GM12878 (cell line): ENCODE measurements around the gene ADAM30. TPM values are rescaled to one million over a fixed set of nuclear protein-coding genes. Genes with fewer than 3 reads are reported as not detected.

Experiments used
- ATAC-seq: fragments of 200-7000 bp; cut with Tn5 transposase; 3 replicates; pipeline ENCODE4 v1.9.1; 2020; ENCODE audit warnings: mild to moderate bottlenecking, moderate library complexity
- BruUV-seq: library from RNA; stranded (reverse); fragments of 400-500 nt; replicated peaks from 2 replicates; lab custom pipeline; 2021; lab: Mats Ljungman, UMichigan
- CTCF ChIA-PET: fragments of 300-600 bp; sonication (Branson Sonifier 250); formaldehyde crosslinking; extraction: SDS; loops from one replicate; lab custom pipeline; 2021; ENCODE audit warnings: inconsistent platforms; lab: Yijun Ruan, JAX
- POLR2A ChIA-PET: fragments of 350-600 bp; formaldehyde crosslinking; extraction: SDS; loops from one replicate; lab custom pipeline; 2021; ENCODE audit warnings: inconsistent platforms; lab: Charles Lee
- RAD21 ChIA-PET: fragments of 300-600 bp; sonication (Branson Sonifier 250); formaldehyde crosslinking; loops from one replicate; lab custom pipeline; 2023; ENCODE audit warnings: antibody characterized with exemption; ENCODE audit not compliant: unreplicated experiment; lab: Charles Lee
- SMC1A ChIA-PET: fragments of 300-600 bp; sonication (Branson Sonifier 250); formaldehyde crosslinking; loops from one replicate; lab custom pipeline; 2023; ENCODE audit not compliant: unreplicated experiment, uncharacterized antibody; lab: Charles Lee
- DNase-seq: peaks from one replicate; pipeline ENCODE4 v3.0.0-alpha.2; 2011; ENCODE audit warnings: low read depth, low spot score
- FAIRE-seq: peaks from 3 replicates; lab custom pipeline; 2011; peaks lifted over from hg19 to GRCh38; lab: Jason Lieb, UNC
- H2AFZ ChIP-seq: 2 replicates; pipeline ENCODE4 v1.6.0; 2011; ENCODE audit warnings: low read depth, low read length, control low read depth; ENCODE audit not compliant: control insufficient read depth
- H3K27ac ChIP-seq: 2 replicates; pipeline ENCODE4 v1.5.1; 2011; ENCODE audit warnings: control low read depth; ENCODE audit not compliant: control insufficient read depth, insufficient read depth
- H3K27me3 ChIP-seq, 2 experiments: replicated peaks in 1 of 2; 2 replicates each; pipeline versions ENCODE4 v1.6.0 to v1.6.1; 2011; ENCODE audit warnings: low read length in 1 of 2; ENCODE audit not compliant: control insufficient read depth in 2 of 2, insufficient read depth in 2 of 2
- H3K36me3 ChIP-seq, 2 experiments: 2 replicates each; pipeline ENCODE4 v1.5.1; 2011; ENCODE audit warnings: low read length in 1 of 2; ENCODE audit not compliant: control insufficient read depth in 2 of 2, insufficient read depth in 2 of 2
- H3K4me1 ChIP-seq: 2 replicates; pipeline ENCODE4 v1.6.1; 2011; ENCODE audit warnings: mild to moderate bottlenecking, low read length, moderate library complexity, mixed read lengths; ENCODE audit not compliant: control insufficient read depth, insufficient read depth
- H3K4me2 ChIP-seq: 2 replicates; pipeline ENCODE4 v1.6.0; 2011; ENCODE audit warnings: control low read depth; ENCODE audit not compliant: control insufficient read depth, insufficient read depth
- H3K4me3 ChIP-seq: fragments of 200-600 bp; sonication (generic); 2 replicates; pipeline ENCODE4 v1.5.1; 2016
- H3K79me2 ChIP-seq: 2 replicates; pipeline ENCODE4 v1.6.0; 2011; ENCODE audit warnings: low read length; ENCODE audit not compliant: control insufficient read depth, insufficient read depth
- H3K9ac ChIP-seq: 2 replicates; pipeline ENCODE4 v1.8.0; 2011; ENCODE audit warnings: low read length, control low read depth, mixed read lengths; ENCODE audit not compliant: control insufficient read depth, insufficient read depth
- H3K9me3 ChIP-seq: replicated peaks from 3 replicates; pipeline ENCODE4 v1.5.1; 2011; ENCODE audit warnings: mild to moderate bottlenecking, low read length; ENCODE audit not compliant: control insufficient read depth, insufficient read depth
- H4K20me1 ChIP-seq: 2 replicates; pipeline ENCODE4 v1.6.0; 2011; ENCODE audit not compliant: control insufficient read depth, insufficient read depth
- CREM ChIP-seq: IDR thresholded peaks from 2 replicates; pipeline ENCODE4 v1.6.1; 2014; ENCODE audit warnings: antibody characterized with exemption, low read depth
- IRF4 ChIP-seq: IDR thresholded peaks from 2 replicates; pipeline ENCODE4 v1.6.1; 2011; ENCODE audit warnings: low read depth, low read length
- SIN3A ChIP-seq: IDR thresholded peaks from 2 replicates; pipeline ENCODE4 v1.6.1; 2012; ENCODE audit warnings: low read depth, low read length, improper control_type of control experiment
- WGBS: methylation state at CpG from one replicate; pipeline ENCODE4 v1.1.6; 2016; ENCODE audit warnings: low lambda C conversion rate; ENCODE audit not compliant: insufficient replicate concordance, insufficient coverage; ENCODE audit errors: missing lambda C conversion rate; 5-methylcytosine and 5-hydroxymethylcytosine counted together
- in situ Hi-C: fragments of 300-500 bp; cut with MboI; formaldehyde crosslinking; loops from 9 replicates; pipeline ENCODE4 v1.14.3; 2018; ENCODE audit warnings: mixed read lengths
- intact Hi-C: fragments of 100-400 bp; cut with micrococcal nuclease; formaldehyde crosslinking; loops from one replicate; pipeline ENCODE4 v1.14.2; 2022; ENCODE audit not compliant: unreplicated experiment
- polyA plus RNA-seq, 11 experiments: library from polyadenylated mRNA; depleted of rRNA in 4 of 11; unstranded in 6 of 11; stranded (reverse) in 5 of 11; fragments of >200 nt; fragmentation: Nextera tagmentation in 4 of 11; fragmentation: Illumina TruSeq in 1 of 11; extraction: Ambion mirVana in 4 of 11; extraction: Trizol in 1 of 11; gene quantifications; 1 replicate in 1 of 11; 2 replicates in 10 of 11; pipeline versions ENCODE4 v1.2.1 to v1.2.3, GENCODE V29; 2011 to 2016; ENCODE audit warnings: inconsistent platforms in 2 of 11, missing spikeins in 2 of 11, low read depth in 1 of 11
- total RNA-seq, 4 experiments: library from RNA; depleted of rRNA in 3 of 4; stranded (reverse); fragments of >200 nt in 3 of 4; fragmentation: Illumina TruSeq in 1 of 4; extraction: Trizol in 1 of 4; gene quantifications; 2 replicates each; pipeline versions ENCODE4 v1.2.1 to v1.2.3, GENCODE V29; 2013 to 2021
- TF ChIP-seq, protein P1 (sequence below): IDR thresholded peaks from 2 replicates; pipeline ENCODE4 v1.6.1; 2012; ENCODE audit warnings: low read length, inconsistent platforms
- TF ChIP-seq, protein P2 (sequence below): fragments of 450-650 bp; conservative IDR thresholded peaks from 2 replicates; pipeline ENCODE4 v1.6.1; 2017; ENCODE audit warnings: mild to moderate bottlenecking, moderate library complexity
- TF ChIP-seq, protein P3 (sequence below): fragments of 450-650 bp; IDR thresholded peaks from 2 replicates; pipeline ENCODE4 v1.6.1; 2017; ENCODE audit warnings: antibody characterized with exemption, mild to moderate bottlenecking, moderate library complexity

The ADAM30 gene
- total and polyA plus RNA-seq, 10 of the 15 experiments (the other 5 are each of a cell fraction or from before 2014, with no cell fraction given) = not detected

DNA sequence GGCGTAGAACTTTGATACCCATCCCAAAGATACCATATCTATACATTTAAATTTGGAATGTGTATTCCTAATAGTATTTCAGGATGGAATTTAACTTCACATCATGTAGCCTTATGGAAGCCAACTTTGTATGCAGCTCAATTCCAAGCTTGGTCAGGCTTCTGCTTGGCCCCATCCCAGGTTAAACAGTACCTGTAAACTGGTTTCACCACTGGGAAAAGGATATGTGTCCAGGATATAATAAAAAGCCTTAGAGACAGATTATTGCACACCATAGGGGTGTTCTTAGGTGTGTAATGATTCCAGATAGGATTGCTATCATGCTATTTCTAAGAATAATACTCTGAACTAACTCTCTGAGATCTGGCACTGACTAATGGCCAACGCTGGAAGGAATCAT, 28.1 kb downstream of the ADAM30 start:
- in situ Hi-C loops = no loop called here
- Histone ChIP-seq H3K4me2 (no peak overlapping the region), H3K4me3 (no peak overlapping the region), H3K27me3 (no peaks in the 10 kb centered on the region; a peak in 1 of 4 replicates), H3K27ac (no peak overlapping the region), H2AFZ (no peak overlapping the region), H3K9ac (no peak overlapping the region), H4K20me1 (no peaks in the 10 kb centered on the region), H3K4me1 (no peaks in the 10 kb centered on the region), H3K79me2 (no peaks in the 10 kb centered on the region), H3K9me3 (no peaks in the 10 kb centered on the region), H3K36me3 (no peaks in the 10 kb centered on the region)
- no peak for ATAC-seq
- no peak for FAIRE-seq
- RAD21 ChIA-PET = no interaction called here
- DNase-seq = no peak
- POLR2A ChIA-PET = no interaction called here
- intact Hi-C loops = no loop called here
- CTCF ChIA-PET = interaction anchor here (1.1 kb wide), 1 partner anchor 18 kb away, joined by 3 read pairs; no protein-coding TSS in a partner anchor
- no TSS peak for BruUV-seq
- SMC1A ChIA-PET = no interaction called here
- TF ChIP-seq CREM (no peak), IRF4 (no peak), SIN3A (no peak)
- TF ChIP-seq, protein P1, sequence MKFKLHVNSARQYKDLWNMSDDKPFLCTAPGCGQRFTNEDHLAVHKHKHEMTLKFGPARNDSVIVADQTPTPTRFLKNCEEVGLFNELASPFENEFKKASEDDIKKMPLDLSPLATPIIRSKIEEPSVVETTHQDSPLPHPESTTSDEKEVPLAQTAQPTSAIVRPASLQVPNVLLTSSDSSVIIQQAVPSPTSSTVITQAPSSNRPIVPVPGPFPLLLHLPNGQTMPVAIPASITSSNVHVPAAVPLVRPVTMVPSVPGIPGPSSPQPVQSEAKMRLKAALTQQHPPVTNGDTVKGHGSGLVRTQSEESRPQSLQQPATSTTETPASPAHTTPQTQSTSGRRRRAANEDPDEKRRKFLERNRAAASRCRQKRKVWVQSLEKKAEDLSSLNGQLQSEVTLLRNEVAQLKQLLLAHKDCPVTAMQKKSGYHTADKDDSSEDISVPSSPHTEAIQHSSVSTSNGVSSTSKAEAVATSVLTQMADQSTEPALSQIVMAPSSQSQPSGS = no peak
- TF ChIP-seq, protein P2, sequence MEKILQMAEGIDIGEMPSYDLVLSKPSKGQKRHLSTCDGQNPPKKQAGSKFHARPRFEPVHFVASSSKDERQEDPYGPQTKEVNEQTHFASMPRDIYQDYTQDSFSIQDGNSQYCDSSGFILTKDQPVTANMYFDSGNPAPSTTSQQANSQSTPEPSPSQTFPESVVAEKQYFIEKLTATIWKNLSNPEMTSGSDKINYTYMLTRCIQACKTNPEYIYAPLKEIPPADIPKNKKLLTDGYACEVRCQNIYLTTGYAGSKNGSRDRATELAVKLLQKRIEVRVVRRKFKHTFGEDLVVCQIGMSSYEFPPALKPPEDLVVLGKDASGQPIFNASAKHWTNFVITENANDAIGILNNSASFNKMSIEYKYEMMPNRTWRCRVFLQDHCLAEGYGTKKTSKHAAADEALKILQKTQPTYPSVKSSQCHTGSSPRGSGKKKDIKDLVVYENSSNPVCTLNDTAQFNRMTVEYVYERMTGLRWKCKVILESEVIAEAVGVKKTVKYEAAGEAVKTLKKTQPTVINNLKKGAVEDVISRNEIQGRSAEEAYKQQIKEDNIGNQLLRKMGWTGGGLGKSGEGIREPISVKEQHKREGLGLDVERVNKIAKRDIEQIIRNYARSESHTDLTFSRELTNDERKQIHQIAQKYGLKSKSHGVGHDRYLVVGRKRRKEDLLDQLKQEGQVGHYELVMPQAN = no peak
- TF ChIP-seq, protein P3, sequence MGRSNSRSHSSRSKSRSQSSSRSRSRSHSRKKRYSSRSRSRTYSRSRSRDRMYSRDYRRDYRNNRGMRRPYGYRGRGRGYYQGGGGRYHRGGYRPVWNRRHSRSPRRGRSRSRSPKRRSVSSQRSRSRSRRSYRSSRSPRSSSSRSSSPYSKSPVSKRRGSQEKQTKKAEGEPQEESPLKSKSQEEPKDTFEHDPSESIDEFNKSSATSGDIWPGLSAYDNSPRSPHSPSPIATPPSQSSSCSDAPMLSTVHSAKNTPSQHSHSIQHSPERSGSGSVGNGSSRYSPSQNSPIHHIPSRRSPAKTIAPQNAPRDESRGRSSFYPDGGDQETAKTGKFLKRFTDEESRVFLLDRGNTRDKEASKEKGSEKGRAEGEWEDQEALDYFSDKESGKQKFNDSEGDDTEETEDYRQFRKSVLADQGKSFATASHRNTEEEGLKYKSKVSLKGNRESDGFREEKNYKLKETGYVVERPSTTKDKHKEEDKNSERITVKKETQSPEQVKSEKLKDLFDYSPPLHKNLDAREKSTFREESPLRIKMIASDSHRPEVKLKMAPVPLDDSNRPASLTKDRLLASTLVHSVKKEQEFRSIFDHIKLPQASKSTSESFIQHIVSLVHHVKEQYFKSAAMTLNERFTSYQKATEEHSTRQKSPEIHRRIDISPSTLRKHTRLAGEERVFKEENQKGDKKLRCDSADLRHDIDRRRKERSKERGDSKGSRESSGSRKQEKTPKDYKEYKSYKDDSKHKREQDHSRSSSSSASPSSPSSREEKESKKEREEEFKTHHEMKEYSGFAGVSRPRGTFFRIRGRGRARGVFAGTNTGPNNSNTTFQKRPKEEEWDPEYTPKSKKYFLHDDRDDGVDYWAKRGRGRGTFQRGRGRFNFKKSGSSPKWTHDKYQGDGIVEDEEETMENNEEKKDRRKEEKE = no peak
- 35% methylated on average over 2 of the region's 2 CpGs for WGBS
